Omental fat pad (tissue), 4 donors: ENCODE data around the gene TMEM97. TPM values are rescaled to one million over a fixed set of nuclear protein-coding genes. Genes with fewer than 3 reads are reported as not detected.
"Not testable (repeated sequence)": the region's sequence is repeated elsewhere in the genome, so short reads cannot be mapped to it uniquely, and the experiment has no call there.

Source experiments
- ATAC-seq: fragments of 150-250 bp; one replicate; pipeline ENCODE4 v1.9.1; 2016; ENCODE audit warnings: mild to moderate bottlenecking, moderate library complexity; ENCODE audit not compliant: low FRiP score
- DNase-seq: peaks from one replicate; pipeline ENCODE4 v3.0.0-alpha.2; 2019; ENCODE audit warnings: low spot score
- total RNA-seq, 4 donors: library from RNA; depleted of rRNA; stranded (reverse); fragments of >200 nt; gene quantifications; one replicate each; pipeline ENCODE4 v1.1.0, GENCODE V29; 2016
- TF ChIP-seq, protein P1 (sequence below), 3 donors: fragments of 450-650 bp; IDR thresholded peaks; one replicate each; pipeline ENCODE4 v1.5.1; 2016 to 2017; ENCODE audit warnings: antibody characterized with exemption in 3 of 3, mild to moderate bottlenecking in 3 of 3, moderate library complexity in 2 of 3

Gene TMEM97
- total RNA-seq, 4 donors from 2014 or later = 3.3 to 10.0 (median 5.1) TPM

- ATAC-seq (no peak), DNase-seq (no peak)
- TF ChIP-seq, protein P1, sequence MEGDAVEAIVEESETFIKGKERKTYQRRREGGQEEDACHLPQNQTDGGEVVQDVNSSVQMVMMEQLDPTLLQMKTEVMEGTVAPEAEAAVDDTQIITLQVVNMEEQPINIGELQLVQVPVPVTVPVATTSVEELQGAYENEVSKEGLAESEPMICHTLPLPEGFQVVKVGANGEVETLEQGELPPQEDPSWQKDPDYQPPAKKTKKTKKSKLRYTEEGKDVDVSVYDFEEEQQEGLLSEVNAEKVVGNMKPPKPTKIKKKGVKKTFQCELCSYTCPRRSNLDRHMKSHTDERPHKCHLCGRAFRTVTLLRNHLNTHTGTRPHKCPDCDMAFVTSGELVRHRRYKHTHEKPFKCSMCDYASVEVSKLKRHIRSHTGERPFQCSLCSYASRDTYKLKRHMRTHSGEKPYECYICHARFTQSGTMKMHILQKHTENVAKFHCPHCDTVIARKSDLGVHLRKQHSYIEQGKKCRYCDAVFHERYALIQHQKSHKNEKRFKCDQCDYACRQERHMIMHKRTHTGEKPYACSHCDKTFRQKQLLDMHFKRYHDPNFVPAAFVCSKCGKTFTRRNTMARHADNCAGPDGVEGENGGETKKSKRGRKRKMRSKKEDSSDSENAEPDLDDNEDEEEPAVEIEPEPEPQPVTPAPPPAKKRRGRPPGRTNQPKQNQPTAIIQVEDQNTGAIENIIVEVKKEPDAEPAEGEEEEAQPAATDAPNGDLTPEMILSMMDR (IDR thresholded peaks at IDR 0.05) = no peak
Observed at GRCh38 chr17:28333083-28333746, 14.2 kb downstream of the TMEM97 start.

- no peak for ATAC-seq
- TF ChIP-seq, protein P1 (IDR thresholded peaks at IDR 0.05) = no peak
- no peak for DNase-seq
Observed at GRCh38 chr17:28334171-28334570, 15.2 kb downstream of the TMEM97 start.

- TF ChIP-seq, protein P1 (IDR thresholded peaks at IDR 0.05) = no peak
- DNase-seq = no peak
- no peak for ATAC-seq
Observed at GRCh38 chr17:28334666-28335200, 15.7 kb downstream of the TMEM97 start.

DNA sequence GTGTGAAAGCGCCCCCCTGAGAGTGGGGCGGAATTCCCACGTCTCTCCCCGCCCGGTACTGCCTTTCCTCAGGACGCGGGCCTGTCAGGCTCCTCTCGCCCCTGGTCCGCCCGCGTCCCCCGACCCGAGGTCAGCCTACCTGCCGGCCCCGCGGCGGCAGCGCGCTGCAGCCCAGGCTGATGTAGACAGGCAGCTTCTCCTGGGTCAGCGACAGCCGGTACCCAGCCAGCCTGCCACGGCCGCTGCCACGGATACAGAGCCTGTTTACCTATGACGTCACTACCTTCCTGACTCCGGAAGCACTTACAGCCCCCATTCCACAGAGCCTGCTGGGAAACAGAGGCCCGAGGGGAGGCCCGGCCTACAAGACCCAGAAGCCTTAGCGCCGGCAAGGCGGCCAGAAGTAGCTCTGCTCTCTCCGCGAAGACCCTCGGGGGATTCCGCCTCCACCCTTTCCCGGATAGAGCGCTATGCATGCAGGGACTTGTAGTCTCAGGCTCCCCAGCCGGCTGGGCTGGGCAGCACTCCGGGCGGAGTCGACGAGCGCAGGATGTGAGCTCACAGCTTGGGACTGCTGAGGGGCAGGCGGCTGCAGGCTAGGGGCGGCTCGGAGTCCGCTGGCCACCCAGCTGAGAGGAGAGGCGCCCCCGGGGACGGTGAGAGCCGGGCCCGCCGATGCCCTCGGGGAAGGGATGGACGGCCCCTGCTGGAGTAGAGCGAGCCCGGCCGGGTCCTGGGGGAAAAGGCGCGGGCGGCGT, 16.4 kb downstream of the TMEM97 start, which contains the start of the genes IFT20 and TNFAIP1:
TSS of gene IFT20 (minus strand) at position 272 of the 758 bp plus-strand sequence. CDS start 3,487 bp downstream, outside the sequence.
TSS of gene TNFAIP1 (plus strand) at position 561 of the 758 bp plus-strand sequence. CDS start 3,761 bp downstream, outside the sequence.
- TF ChIP-seq, protein P1 (IDR thresholded peaks at IDR 0.05) = no peak
- peak; percentile 98 for ATAC-seq
- peak; percentile 86 for DNase-seq

DNA sequence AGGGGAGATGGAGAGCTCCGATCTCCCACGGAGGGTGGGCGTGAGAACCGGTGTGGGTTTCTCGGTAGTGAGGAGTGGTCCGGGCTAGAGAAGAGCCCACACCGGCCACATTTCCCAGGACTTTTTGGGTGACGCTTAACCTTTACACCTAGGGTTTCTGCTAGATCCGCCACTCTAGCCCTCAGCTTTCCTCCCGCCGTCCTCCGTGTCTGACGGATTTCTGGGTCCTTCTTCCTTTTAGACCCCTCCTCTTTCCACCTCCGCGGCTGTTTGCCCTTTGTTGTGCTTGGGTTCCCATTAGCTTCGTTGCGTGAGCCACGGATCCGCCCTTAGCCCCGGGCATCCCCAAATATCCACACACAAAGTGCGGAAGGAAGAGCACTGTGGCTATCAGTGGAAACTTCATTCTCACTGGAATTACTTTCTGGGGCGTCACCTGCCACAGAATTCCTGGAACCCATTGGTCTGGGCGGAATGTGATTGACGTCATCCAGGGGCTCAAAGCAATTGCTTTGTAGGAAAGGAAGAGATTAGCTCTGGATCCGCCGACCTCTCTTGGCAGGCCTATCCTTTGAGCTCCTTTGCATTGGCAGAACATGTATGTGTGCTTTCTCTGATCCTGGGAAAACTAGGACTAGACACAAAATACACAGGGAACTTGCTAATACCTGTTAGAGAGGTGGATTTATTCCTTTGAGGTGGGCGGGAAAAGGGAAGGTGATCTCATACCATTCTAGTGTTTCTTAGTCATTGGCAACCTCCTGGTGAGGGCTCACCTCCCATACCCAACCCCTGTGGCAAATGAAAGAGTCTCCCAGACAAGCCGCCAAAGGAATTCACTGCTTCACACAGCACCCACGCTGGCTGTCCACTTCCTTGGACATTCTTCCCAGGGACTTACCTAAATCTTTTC, 17.2 kb downstream of the TMEM97 start:
- peak; percentile 43 for ATAC-seq
- no peak for DNase-seq
- TF ChIP-seq, protein P1 (IDR thresholded peaks at IDR 0.05) = no peak

- ATAC-seq (no peak), DNase-seq (no peak)
- TF ChIP-seq, protein P1 (IDR thresholded peaks at IDR 0.05) = no peak
Observed at GRCh38 chr17:28338056-28338768, 19.2 kb downstream of the TMEM97 start.

DNA sequence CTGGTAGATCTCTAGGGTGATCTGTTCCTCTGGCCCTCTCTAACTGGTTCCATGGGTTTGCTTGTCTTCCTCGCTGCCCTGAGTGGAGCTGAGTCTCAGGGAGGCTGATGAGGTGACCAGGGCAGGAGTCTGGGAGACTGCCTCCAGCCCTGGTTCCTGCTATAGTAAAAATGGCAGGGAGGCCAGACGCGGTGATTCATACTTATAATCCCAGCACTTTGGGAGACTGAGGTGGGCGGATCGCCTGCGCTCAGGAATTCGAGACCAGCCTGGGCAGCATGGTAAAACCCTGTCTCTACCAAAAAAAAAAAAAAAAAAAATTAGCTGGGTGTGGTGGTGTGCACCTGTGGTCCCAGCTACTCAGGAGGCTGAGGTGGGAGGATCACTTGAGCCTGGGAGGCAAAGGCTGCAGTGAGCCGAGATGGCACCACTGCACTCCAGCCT, 19.8 kb downstream of the TMEM97 start:
- not testable (repeated sequence) for ATAC-seq, DNase-seq
